H1 (cell line): Measurements from ENCODE around the gene ABCB11. TPM values are rescaled to one million over a fixed set of nuclear protein-coding genes. Genes with fewer than 3 reads are reported as not detected.

Experiments
- CTCF ChIA-PET: fragments of 300-600 bp; sonication (Branson Sonifier 250); formaldehyde crosslinking; loops from one replicate; lab custom pipeline; 2021; ENCODE audit not compliant: partially characterized antibody; lab: Charles Lee
- POLR2A ChIA-PET: fragments of 300-600 bp; sonication (Branson Sonifier 250); formaldehyde crosslinking; loops from one replicate; lab custom pipeline; 2021; ENCODE audit warnings: inconsistent platforms; ENCODE audit not compliant: partially characterized antibody; lab: Charles Lee
- DNase-seq, 2 experiments: peaks; one replicate each; pipeline versions ENCODE4 v3.0.0 to v3.0.0-alpha.2; 2010 to 2022; ENCODE audit warnings: low spot score in 2 of 2, low read depth in 1 of 2, mixed read lengths in 1 of 2
- FAIRE-seq: peaks from 2 replicates; lab custom pipeline; 2011; peaks lifted over from hg19 to GRCh38; lab: Jason Lieb, UNC
- H2AFZ ChIP-seq: 2 replicates; pipeline ENCODE4 v1.8.1; 2012; ENCODE audit warnings: low read length, inconsistent platforms
- H2AK5ac ChIP-seq: 2 replicates; pipeline ENCODE4 v1.6.1; 2013; ENCODE audit warnings: low read depth, low read length
- H2BK120ac ChIP-seq: replicated peaks from 2 replicates; pipeline ENCODE3; 2013; ENCODE audit warnings: low read depth, low read length, inconsistent platforms
- H2BK12ac ChIP-seq: 2 replicates; pipeline ENCODE4 v1.6.1; 2013; ENCODE audit warnings: low read depth, low read length
- H2BK15ac ChIP-seq: 2 replicates; pipeline ENCODE4 v1.6.1; 2013; ENCODE audit warnings: low read length
- H2BK20ac ChIP-seq: 2 replicates; pipeline ENCODE4 v1.6.1; 2013; ENCODE audit warnings: low read length
- H2BK5ac ChIP-seq: 2 replicates; pipeline ENCODE4 v1.6.1; 2013; ENCODE audit warnings: low read depth, low read length
- H3K14ac ChIP-seq: 2 replicates; pipeline ENCODE4 v1.6.1; 2013; ENCODE audit warnings: inconsistent platforms; ENCODE audit not compliant: insufficient read length
- H3K18ac ChIP-seq: 2 replicates; pipeline ENCODE4 v1.6.1; 2013; ENCODE audit warnings: low read length; ENCODE audit errors: extremely low read depth
- H3K23ac ChIP-seq: 2 replicates; pipeline ENCODE4 v1.6.1; 2013; ENCODE audit warnings: inconsistent platforms; ENCODE audit not compliant: insufficient read length
- H3K23me2 ChIP-seq: 2 replicates; pipeline ENCODE4 v1.6.1; 2013; ENCODE audit warnings: low read depth, low read length
- H3K27ac ChIP-seq: 2 replicates; pipeline ENCODE4 v1.6.1; 2011; ENCODE audit warnings: low read depth, low read length, inconsistent platforms
- H3K27me3 ChIP-seq, 4 experiments: replicated peaks in 1 of 4; 1 replicate in 1 of 4; 2 replicates in 3 of 4; pipeline versions ENCODE4 v1.6.1 to v1.8.1; 2011 to 2013; ENCODE audit warnings: low read length in 3 of 4, mild to moderate bottlenecking in 3 of 4, inconsistent platforms in 2 of 4, mixed read lengths in 2 of 4, moderate library complexity in 1 of 4; ENCODE audit not compliant: control insufficient read depth in 3 of 4, insufficient read depth in 3 of 4; ENCODE audit errors: extremely low read depth in 1 of 4
- H3K36me3 ChIP-seq, 4 experiments: 2 replicates each; pipeline versions ENCODE4 v1.6.1 to v1.8.1; 2011 to 2013; ENCODE audit warnings: mild to moderate bottlenecking in 4 of 4, low read length in 3 of 4, moderate library complexity in 2 of 4, control low read depth in 1 of 4, inconsistent platforms in 1 of 4; ENCODE audit not compliant: insufficient read depth in 4 of 4, control insufficient read depth in 2 of 4
- H3K4ac ChIP-seq: replicated peaks from 2 replicates; pipeline ENCODE3; 2013; ENCODE audit warnings: low read length, low read depth, mixed read lengths, inconsistent platforms; ENCODE audit not compliant: insufficient read length
- H3K4me1 ChIP-seq, 4 experiments: replicated peaks in 1 of 4; 1 replicate in 1 of 4; 2 replicates in 3 of 4; pipeline versions ENCODE4 v1.6.1 to v1.8.1; 2011 to 2013; ENCODE audit warnings: low read length in 3 of 4, inconsistent platforms in 2 of 4, mixed read lengths in 1 of 4; ENCODE audit not compliant: insufficient read depth in 4 of 4, control insufficient read depth in 3 of 4
- H3K4me2 ChIP-seq, 2 experiments: 2 replicates each; pipeline versions ENCODE4 v1.6.1 to v1.8.1; 2011 to 2013; ENCODE audit warnings: low read depth in 2 of 2, low read length in 2 of 2, control low read depth in 1 of 2, inconsistent platforms in 1 of 2, mild to moderate bottlenecking in 1 of 2; ENCODE audit not compliant: insufficient read depth in 1 of 2
- H3K4me3 ChIP-seq, 4 experiments: fragments of 200-600, 300-600 bp in 1 of 4; sonication (generic), shearing (Covaris generic), sonication (Bioruptor Twin) in 1 of 4; 2 replicates each; pipeline versions ENCODE4 v1.5.1 to v1.8.1; 2011 to 2016; ENCODE audit warnings: low read length in 4 of 4, low read depth in 3 of 4, control low read depth in 2 of 4, inconsistent platforms in 2 of 4, mild to moderate bottlenecking in 2 of 4, mixed read lengths in 1 of 4, moderate library complexity in 1 of 4; ENCODE audit not compliant: insufficient read depth in 2 of 4; ENCODE audit errors: extremely low read depth in 1 of 4
- H3K56ac ChIP-seq: replicated peaks from 2 replicates; pipeline ENCODE3; 2013; ENCODE audit warnings: low read depth, mild to moderate bottlenecking, mixed read lengths, low read length, inconsistent platforms; ENCODE audit not compliant: insufficient read length
- H3K79me1 ChIP-seq: 2 replicates; pipeline ENCODE4 v1.6.1; 2013; ENCODE audit warnings: low read depth, low read length, control low read depth
- H3K79me2 ChIP-seq, 2 experiments: 2 replicates each; pipeline versions ENCODE4 v1.6.1 to v1.8.1; 2012 to 2013; ENCODE audit warnings: low read length in 2 of 2, mild to moderate bottlenecking in 2 of 2, inconsistent platforms in 1 of 2; ENCODE audit not compliant: insufficient read depth in 2 of 2, control insufficient read depth in 1 of 2
- H3K9ac ChIP-seq, 4 experiments: replicated peaks in 1 of 4; 1 replicate in 1 of 4; 2 replicates in 3 of 4; pipeline versions ENCODE4 v1.6.1 to v1.8.1; 2011 to 2013; ENCODE audit warnings: low read depth in 3 of 4, low read length in 3 of 4, control low read depth in 2 of 4, mild to moderate bottlenecking in 2 of 4, moderate library complexity in 2 of 4, inconsistent platforms in 1 of 4; ENCODE audit errors: extremely low read depth in 1 of 4
- H3K9me3 ChIP-seq, 2 experiments: 2 replicates each; pipeline versions ENCODE4 v1.6.1 to v1.8.1; 2012 to 2013; ENCODE audit warnings: mild to moderate bottlenecking in 2 of 2, moderate library complexity in 2 of 2, control low read depth in 1 of 2, inconsistent platforms in 1 of 2, low read depth in 1 of 2, low read length in 1 of 2, mixed read lengths in 1 of 2; ENCODE audit not compliant: insufficient read depth in 2 of 2
- H4K20me1 ChIP-seq, 2 experiments: replicated peaks in 1 of 2; 2 replicates each; pipeline versions ENCODE3 to v1.8.1; 2011 to 2013; ENCODE audit warnings: inconsistent platforms in 2 of 2, low read length in 2 of 2, mild to moderate bottlenecking in 1 of 2; ENCODE audit not compliant: insufficient read depth in 2 of 2, control insufficient read depth in 1 of 2
- H4K5ac ChIP-seq: 2 replicates; pipeline ENCODE4 v1.6.1; 2013; ENCODE audit warnings: low read length, low read depth, mixed read lengths, inconsistent platforms; ENCODE audit not compliant: insufficient read length
- H4K8ac ChIP-seq: 2 replicates; pipeline ENCODE4 v1.8.0; 2013; ENCODE audit warnings: mild to moderate bottlenecking, moderate library complexity, low read length, inconsistent platforms; ENCODE audit not compliant: insufficient read depth; ENCODE audit errors: extremely low read depth
- H4K91ac ChIP-seq: replicated peaks from 2 replicates; pipeline ENCODE3; 2013; ENCODE audit warnings: low read length, mixed read lengths, inconsistent platforms; ENCODE audit not compliant: insufficient read length
- BRCA1 ChIP-seq: IDR thresholded peaks from 2 replicates; pipeline ENCODE4 v1.6.1; 2012; ENCODE audit warnings: low read depth, low read length, improper control_type of control experiment
- polyA plus RNA-seq, 7 experiments: library from polyadenylated mRNA; depleted of rRNA in 3 of 7; stranded (reverse) in 5 of 7; unstranded in 2 of 7; fragments of >200 nt in 5 of 7; fragments of 200-250 nt in 2 of 7; gene quantifications; 1 replicate in 5 of 7; 2 replicates in 1 of 7; 4 replicates in 1 of 7; pipeline versions ENCODE4 v1.2.1 to v1.2.3, GENCODE V29; 2011 to 2013; ENCODE audit warnings: missing spikeins in 2 of 7, mixed read lengths in 2 of 7
- total RNA-seq: library from RNA; stranded (reverse); fragmentation: NEBNext Ultra II Directional; extraction: Animal tissue kit (Norgen Biotek cat#: 25700); gene quantifications from 2 replicates; pipeline ENCODE4 v1.2.1, GENCODE V29; 2021
- TF ChIP-seq, protein P1 (sequence below), 3 experiments: IDR thresholded peaks; 1 replicate in 2 of 3; 2 replicates in 1 of 3; pipeline versions ENCODE4 v1.5.1 to v1.6.1; 2011; ENCODE audit warnings: low read length in 3 of 3, mild to moderate bottlenecking in 3 of 3, inconsistent platforms in 2 of 3, low read depth in 1 of 3, moderate library complexity in 1 of 3; ENCODE audit not compliant: insufficient read depth in 1 of 3; ENCODE audit errors: control extremely low read depth in 1 of 3
- TF ChIP-seq, protein P2 (sequence below): IDR thresholded peaks from 2 replicates; pipeline ENCODE4 v1.6.1; 2011; ENCODE audit warnings: low read depth, mild to moderate bottlenecking, low read length; ENCODE audit not compliant: insufficient read depth

ABCB11 gene
- total and polyA plus RNA-seq, 2 of the 8 experiments (the other 6 are each of a cell fraction or from before 2014, with no cell fraction given): not detected

DNA sequence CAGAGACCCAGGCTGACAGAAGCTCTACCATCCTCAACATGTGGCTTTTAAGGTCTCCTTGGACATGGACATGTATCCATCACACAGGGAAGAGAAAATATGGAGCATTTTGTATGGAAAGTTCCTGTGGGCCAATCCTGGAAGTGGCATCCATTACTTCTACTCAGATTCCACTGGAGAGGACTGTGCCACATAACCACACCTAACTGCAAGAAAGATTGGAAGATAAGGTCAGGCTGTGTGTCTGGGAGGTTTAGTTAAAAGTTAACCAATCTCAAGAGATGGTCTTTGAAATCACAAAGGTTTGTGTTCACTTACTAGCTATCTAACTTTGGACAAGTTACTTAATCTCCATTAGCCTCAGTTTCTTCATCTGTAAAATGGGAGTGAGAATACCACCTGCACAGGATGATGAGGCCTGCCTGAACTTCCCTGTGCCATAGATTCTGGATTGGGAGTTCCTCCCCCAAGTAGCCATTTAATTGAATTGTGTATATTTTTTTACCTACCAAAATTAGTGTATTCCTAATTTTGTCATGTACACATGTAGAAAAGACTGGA lies 3.9 kb upstream of the ABCB11 start:
- no peak overlapping the region for H3K4ac ChIP-seq
- H4K91ac ChIP-seq: no peak overlapping the region
- no peak overlapping the region for H2BK20ac ChIP-seq
- no peaks in the 10 kb centered on the region for H3K27me3 ChIP-seq
- H3K36me3 ChIP-seq: no peaks in the 10 kb centered on the region
- H2AFZ ChIP-seq: no peak overlapping the region
- H3K4me1 ChIP-seq: peaks cover 0 to 2% (median 0%) of the 10 kb centered on the region in 4 experiments; a peak in 1 of 7 replicates
- H3K9ac ChIP-seq: no peak overlapping the region
- POLR2A ChIA-PET: no interaction called here
- no peaks in the 10 kb centered on the region for H4K20me1 ChIP-seq
- no peak overlapping the region for H3K4me2 ChIP-seq
- DNase-seq: no peak
- H2BK120ac ChIP-seq: no peak overlapping the region
- no peak overlapping the region for H2BK15ac ChIP-seq
- H4K8ac ChIP-seq: no peak overlapping the region
- H2AK5ac ChIP-seq: no peak overlapping the region
- H3K56ac ChIP-seq: no peak overlapping the region
- H3K23ac ChIP-seq: no peak overlapping the region
- FAIRE-seq: no peak
- H3K23me2 ChIP-seq: no peaks in the 10 kb centered on the region; the same call in 1 of the 2 replicates
- no peaks in the 10 kb centered on the region for H3K79me2 ChIP-seq
- H3K4me3 ChIP-seq: no peak overlapping the region
- no peaks in the 10 kb centered on the region for H3K79me1 ChIP-seq
- no peak overlapping the region for H2BK5ac ChIP-seq
- H2BK12ac ChIP-seq: no peak overlapping the region
- CTCF ChIA-PET: interaction anchor here (1.1 kb wide), 1 partner anchor 9 kb away, joined by 3 read pairs; no protein-coding TSS in a partner anchor
- no peak overlapping the region for H4K5ac ChIP-seq
- no peak overlapping the region for H3K18ac ChIP-seq
- no peaks in the 10 kb centered on the region for H3K9me3 ChIP-seq
- H3K27ac ChIP-seq: no peak overlapping the region
- no peak overlapping the region for H3K14ac ChIP-seq
- TF ChIP-seq, protein P1, sequence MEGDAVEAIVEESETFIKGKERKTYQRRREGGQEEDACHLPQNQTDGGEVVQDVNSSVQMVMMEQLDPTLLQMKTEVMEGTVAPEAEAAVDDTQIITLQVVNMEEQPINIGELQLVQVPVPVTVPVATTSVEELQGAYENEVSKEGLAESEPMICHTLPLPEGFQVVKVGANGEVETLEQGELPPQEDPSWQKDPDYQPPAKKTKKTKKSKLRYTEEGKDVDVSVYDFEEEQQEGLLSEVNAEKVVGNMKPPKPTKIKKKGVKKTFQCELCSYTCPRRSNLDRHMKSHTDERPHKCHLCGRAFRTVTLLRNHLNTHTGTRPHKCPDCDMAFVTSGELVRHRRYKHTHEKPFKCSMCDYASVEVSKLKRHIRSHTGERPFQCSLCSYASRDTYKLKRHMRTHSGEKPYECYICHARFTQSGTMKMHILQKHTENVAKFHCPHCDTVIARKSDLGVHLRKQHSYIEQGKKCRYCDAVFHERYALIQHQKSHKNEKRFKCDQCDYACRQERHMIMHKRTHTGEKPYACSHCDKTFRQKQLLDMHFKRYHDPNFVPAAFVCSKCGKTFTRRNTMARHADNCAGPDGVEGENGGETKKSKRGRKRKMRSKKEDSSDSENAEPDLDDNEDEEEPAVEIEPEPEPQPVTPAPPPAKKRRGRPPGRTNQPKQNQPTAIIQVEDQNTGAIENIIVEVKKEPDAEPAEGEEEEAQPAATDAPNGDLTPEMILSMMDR (IDR thresholded peaks at IDR 0.05; ENCODE audit: control extremely low read depth in 1 of 3, insufficient read depth in 1 of 3, low read depth in 1 of 3, low read length in 3 of 3): no peak
- TF ChIP-seq, protein P2, sequence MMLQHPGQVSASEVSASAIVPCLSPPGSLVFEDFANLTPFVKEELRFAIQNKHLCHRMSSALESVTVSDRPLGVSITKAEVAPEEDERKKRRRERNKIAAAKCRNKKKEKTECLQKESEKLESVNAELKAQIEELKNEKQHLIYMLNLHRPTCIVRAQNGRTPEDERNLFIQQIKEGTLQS: no peak
- no peak for TF ChIP-seq BRCA1
